Stimulated activated naive CD4-positive, alpha-beta T cell (primary cell): ENCODE data around the gene PPFIA1.
"Not testable (repeated sequence)": the region's sequence is repeated elsewhere in the genome, so short reads cannot be mapped to it uniquely, and the experiment has no call there.

Experiments
- DNase-seq, 6 experiments: peaks; one replicate each; lab custom pipeline; 2025; lab: John Stamatoyannopoulos, UW

The PPFIA1 gene

DNA sequence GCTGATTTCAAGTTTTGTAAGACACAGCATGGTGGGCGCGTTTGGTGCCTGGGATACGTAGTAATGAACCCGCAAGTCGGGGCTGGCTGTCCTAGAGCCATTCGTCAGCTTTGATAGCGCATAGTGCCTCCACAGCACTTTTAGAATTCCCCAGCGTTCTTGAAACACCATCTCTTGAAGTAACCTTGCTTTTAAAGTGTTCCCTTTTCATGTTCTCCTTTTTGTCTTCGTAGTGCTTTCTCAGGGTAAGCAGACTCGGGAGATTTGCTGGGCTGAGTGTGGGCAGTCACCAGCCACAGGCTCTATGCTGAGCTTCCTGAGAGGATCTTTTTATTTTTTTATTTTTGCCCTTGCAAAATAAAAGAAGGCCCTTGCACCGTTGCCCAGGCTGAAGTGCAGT, 88.3 kb downstream of the PPFIA1 start:
- no peak for DNase-seq

DNA sequence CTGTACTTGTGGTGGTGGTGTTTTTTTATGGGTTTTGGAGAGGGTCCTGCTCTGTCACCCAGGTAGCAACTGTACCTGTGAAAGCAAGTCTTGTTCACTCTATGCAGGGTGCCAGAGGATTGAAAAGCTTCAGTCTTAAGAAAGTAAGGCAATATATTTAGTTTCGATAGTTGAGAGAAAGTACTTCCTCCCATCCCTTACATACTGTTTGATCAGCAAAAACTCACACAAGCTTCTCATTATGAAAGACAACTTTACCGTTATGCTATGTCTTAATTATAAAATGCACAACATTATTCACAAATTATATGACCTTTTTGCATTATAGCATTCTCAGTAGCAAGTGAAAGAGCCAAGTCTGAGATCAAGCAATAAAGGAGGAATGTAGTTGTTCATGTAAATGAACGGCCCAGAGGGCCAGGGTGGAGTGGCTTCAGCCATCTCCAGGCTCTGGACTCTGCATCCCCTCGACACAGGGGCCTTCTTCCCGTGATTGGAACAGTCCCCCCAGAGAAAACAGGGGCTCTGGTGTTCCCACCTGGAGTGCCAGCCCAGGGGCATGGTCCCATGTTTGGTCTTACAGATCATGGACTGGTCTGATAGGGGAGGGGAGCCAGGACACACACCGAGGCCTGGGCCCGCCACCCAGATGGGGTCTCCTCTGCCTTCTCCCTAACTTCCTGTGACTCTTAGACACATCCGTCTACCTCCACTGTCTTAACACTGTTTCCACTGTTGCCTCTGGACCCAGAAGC, 89.1 kb downstream of the PPFIA1 start:
- DNase-seq, result no peak

DNA sequence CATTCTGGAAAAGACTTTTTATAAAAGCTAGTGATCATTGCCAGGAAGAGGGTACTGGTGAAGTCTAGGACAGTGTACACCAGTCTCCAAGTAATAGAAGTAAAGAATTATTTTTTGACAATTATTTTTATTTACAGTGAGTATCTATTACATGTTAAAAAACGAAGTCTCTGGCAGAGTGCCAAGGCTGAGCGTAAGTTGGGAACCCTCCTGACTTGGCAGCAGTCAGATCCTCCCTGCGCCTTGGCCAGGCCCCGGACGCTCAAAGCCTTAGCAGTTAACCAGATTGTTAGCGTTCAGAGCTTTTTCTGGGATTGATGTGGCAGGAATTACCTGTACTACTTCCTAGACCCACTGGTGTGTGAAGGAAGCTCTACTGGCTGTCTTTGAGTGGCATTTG, 89.7 kb downstream of the PPFIA1 start:
- DNase-seq, result no peak

DNA sequence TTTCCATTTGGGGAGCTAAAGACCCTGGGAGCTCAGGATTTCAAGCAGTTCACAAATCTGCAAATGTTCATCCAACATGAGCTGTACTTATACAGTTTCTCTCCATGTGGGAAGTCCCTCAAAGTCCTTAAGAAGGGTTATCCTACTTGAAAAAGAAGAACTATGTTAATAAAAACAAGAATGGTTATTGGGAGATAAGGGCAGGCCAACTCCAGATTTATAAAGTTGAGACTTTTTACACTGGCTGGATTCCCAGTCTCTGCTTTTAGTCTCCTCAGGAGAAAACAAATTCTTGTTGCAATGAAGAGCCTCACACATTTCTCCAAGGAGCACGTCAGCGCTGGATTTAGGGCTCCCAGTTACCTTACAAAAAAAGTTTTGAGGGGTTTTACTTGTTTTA, 93.7 kb downstream of the PPFIA1 start:
- no peak for DNase-seq

DNA sequence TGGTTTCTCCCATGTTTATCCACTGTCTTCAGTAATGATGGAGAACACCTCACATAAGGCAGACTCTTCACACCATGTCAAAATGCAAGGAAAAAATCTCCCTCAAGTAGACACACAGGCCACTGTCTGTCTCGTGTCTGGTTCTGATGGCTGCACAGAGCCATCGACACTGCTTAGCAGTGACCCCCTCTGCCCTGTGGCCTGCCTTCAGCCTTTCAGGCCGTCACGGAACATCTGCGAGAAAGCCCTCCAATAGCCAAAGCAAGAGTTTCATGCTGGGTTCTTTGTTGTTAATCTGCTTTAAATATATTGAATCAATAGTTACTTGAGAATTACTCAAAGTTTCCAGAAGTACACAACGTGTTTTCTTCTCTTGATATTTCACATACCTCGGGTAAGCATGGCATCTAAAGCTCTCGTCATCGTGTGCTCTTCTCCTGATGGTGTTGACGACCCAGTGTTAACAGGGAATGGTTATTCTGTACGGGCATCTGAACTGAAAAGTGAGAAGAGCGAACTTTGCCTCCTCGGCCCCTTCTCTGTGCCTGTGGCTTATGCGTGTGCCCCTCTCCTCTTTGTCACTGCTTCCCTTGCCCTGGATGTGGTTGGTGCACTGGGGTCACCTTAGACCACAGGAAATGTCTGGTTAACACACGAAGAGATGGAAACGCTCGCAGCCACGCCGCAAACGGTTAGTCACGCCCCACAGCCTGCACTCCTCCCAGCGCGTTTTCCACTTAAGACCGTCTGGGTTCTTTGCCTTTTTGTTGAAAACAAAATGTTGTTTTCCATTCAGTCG, 94.5 kb downstream of the PPFIA1 start:
- peak in 1 of 6 experiments; percentile 7 for DNase-seq

DNA sequence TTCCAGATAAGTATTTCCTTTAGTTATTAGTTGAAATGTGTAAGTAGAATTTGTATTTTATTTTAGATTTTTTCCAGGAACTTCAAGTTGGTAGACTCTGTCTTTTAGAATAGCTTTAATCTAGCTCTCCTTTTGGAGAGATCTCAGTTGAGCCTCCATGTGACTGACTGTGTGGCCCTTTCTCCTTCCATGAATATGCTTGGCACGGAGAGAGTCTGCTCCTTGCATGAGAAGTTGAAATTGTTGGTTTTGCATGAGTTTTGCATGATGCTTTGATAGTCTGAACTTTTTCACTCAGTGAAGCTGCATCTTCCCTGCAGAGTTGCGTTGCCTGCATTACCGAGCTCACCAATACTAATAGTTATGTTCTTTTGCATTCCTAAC, 95.0 kb downstream of the PPFIA1 start:
- no peak for DNase-seq

DNA sequence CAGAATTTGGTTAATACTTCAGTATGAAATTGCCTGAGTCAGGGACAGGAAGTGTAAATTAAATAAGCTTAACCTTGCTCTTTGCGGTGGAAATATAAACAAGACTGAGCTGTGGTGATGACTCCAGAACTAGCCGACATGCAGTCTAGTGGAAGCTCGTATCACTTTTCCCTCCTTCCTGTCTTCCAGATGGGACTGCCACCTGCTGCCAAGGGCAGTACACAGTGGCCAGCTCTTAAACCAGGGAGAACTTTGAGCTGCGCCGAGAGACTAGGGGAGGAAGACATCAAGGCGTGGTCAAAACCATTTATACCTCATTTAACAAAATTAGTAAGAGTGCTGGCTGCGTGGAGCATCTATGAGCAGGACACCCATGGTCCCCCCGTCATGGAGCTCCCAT, 96.6 kb downstream of the PPFIA1 start:
- no peak for DNase-seq

DNA sequence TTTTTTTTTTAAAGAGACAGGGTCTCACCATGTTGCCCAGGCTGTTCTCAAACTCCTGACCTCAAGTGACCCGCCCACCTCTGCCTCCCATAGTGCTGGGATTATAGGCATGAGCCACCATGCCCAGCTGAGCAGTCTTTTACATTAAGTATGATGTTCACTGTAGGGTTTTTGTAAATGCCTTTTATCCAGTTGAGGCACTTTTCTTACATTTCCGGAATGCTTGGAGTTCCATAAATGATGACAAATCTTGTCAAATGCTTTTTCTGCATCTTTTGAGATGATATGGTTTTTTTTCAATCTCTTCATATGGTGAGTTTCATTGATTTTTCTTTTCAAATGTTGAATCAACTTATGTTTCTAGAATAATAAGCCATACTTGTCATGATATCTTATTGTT, 98.5 kb downstream of the PPFIA1 start:
- no peak for DNase-seq

DNA sequence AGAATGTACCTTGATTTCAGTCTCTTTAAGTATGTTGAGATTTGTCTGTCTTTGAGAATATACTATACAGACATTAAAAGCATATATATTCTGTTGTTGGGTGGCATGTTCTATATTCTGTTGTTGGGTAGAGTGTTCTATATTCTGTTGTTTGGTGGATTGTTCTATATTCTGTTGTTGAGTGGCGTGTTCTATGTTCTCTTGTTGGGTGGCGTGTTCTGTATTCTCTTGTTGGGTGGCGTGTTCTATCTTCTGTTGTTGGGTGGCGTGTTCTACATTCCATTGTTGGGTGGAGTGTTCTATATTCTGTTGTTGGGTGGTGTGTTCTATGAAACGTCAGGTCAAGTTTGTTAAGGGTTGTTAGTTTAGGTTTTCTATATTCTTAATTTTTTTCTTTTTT, 100.8 kb downstream of the PPFIA1 start:
- DNase-seq, result no peak

DNA sequence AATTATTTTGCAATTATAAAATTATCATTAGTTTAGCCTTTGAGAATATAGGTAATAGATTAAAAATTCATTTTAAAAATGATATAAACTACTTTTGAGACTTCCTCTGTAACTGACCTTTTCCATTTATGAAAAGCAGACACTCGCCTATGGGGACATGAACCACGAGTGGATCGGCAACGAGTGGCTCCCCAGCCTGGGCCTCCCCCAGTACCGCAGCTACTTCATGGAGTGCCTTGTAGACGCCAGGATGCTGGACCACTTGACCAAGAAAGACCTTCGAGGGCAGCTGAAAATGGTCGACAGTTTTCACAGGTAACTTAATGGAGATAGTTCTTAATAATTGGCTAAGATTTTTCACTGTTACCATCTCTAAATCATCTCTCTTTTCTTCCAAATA, 101.6 kb downstream of the PPFIA1 start:
- no peak for DNase-seq

DNA sequence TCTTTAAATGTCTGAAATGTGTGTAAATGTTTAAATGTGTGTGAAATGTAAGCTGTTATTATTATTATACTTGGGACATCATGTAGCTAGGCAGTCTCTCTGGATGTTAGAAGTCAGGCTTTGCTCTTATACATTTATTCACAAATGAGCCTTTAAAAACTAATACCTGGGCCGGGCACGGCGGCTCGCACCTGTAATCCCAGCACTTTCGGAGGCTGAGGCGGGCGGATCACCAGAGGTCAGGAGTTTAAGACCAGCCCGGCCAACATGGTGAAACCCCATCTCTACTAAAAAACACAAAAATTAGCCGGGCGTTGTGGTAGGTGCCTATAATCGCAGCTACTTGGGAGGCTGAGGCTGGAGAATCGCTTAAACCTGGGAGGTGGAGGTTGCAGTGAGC, 106.1 kb downstream of the PPFIA1 start:
- no peak for DNase-seq

DNA sequence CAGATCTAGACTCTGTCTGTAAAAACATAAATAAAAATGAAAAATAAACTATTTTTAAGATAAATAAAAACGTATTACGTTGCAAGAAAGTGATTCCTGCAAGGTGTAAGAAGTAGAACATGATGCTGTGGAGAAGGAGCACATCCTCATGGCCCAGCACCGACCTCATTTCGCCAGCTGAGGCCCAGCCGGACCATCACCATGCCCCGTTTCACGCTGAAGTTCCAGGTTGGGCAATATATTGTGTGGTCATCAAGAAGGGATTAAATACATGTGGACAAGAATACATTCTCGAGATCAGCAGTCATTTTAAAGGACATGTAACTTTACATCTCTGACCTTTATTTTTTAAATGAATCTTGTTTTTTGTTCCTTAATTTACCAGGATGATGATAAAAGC, 107.2 kb downstream of the PPFIA1 start:
- DNase-seq, result no peak

DNA sequence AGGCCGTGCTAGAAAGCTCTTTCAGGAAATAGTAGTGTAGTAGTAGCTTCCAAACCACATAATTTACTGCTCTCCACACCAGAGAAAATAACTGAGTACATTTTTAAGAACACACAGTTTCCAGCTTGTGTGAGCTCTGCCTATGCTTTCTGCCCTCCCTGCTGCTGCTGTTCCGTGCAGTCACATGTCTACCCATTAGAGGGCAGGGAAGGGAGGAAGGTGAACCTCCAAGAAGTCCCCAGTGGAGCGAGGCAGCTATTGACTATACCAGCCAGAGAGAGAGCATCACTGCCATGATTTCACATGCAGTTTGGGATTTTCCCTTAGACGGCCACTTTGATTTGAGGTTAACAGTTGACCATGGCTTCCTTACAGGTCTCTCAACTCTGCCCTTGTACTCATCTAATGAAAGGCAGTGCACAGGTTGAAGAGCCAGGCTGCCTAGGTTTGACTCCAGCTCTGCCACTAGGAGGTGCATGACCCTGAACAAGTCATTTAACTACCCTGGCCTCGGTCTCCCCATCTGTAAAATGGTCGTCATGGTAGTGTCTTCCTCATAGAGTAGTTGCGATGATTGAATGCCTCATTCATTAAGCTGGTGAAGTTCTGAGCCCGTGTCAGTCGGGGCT, 108.1 kb downstream of the PPFIA1 start:
- no peak for DNase-seq

DNA sequence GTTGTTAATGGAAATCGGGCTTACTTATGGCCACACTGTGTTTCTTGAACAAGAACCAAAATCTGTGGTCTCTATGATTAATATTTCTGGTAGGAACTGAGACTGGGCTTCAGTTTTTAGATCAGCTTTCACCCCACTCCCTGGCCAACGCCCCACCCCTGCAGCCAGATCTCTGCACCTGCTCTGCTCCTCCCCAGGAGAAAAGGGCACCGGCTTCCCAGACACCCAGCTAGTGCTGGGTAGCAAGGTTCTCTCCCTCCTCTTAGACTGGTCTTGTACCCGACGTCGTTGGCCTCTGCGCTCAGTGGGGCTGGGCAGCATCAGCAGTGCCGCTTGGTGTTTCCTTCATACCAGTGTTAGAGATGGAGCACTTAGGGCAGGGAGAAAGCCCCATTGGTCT, 110.9 kb downstream of the PPFIA1 start:
- DNase-seq, result no peak

DNA sequence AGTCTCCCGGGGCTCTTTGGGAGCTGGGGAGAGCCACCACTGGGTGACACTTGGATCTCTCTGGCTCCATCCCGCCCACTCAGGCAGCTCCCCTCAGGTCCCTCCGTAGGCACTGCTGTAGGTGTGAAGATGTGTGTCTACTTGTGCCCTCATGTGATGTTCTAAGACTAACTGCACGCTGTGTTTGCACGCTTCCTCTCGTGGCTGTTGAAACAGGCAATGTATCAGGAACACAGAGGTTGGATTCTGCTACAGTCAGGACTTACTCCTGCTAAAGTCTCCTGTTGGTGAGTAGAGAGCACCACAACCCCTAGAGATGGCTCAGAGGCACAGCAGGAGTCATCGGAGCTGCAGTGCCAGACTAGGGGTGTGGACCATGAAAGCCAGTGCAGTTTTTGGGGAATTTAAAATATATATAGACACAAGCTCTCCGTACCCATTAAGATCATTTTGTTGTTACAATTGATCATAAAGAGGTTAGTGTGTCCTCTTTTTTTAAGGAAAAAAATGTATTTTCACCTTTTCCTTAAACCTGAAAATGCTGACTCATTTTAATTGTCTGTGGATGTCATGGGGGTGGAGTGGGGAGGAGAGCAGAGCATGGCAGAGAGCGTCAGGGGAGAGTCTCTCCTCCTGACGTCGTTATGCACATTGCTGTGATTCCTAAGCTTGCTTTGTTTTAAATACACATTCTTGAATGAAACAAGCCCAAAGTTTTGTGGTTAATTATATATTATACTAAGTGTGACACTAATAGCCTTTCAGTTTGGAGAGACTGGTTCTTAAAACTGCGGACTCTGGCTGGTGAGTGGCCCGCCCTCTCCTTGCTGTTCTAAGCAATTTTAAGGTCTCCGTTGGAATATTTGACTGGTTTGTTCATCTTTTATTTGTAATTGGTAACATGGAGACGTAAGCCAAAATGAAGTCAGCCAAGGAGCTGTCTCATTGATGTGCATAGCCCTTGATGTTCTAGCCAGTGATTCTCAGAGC, 111.7 kb downstream of the PPFIA1 start:
- DNase-seq, result no peak

DNA sequence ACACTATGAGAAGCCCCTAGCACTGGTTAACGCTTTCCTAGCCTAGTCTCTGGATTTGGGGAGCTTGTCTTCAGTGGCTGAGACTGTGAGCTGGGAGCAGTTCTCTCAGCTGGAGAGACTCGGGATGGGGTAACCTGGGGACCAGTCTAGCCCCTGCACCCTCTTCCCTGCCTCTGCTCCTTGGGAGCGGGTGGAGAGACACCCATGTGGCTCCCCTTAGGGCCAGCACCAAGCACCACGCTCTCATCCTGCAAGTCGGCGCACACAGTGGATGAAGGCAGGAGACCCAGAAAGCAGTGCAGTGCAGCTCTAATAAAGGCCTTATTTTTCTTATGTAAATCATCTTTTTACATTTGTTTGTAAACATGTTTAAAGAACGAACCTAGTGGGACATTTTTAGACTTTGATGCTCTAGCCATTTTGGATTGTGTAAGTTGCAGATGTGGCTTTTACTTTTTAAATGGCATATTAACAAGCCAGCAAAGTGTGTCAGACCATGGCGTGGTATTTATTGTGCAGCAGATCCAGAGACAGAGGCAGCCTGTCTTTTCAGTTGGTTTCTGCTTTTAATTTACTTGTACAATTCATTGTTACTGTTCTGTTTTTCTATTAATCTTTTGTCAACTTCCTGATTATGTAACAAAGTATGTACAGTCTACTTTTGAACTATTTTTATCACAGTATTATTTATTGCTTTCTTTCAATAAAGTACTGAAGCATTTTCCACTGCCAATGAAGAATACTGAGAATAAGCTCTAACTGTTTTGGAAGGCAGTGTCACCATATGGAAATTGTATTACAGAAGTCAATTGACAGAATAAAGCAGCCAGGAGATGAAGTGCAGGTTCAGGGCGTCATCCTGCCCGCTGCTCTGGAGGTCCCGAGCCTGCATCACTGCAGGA, 113.4 kb downstream of the PPFIA1 start:
- DNase-seq, result no peak

DNA sequence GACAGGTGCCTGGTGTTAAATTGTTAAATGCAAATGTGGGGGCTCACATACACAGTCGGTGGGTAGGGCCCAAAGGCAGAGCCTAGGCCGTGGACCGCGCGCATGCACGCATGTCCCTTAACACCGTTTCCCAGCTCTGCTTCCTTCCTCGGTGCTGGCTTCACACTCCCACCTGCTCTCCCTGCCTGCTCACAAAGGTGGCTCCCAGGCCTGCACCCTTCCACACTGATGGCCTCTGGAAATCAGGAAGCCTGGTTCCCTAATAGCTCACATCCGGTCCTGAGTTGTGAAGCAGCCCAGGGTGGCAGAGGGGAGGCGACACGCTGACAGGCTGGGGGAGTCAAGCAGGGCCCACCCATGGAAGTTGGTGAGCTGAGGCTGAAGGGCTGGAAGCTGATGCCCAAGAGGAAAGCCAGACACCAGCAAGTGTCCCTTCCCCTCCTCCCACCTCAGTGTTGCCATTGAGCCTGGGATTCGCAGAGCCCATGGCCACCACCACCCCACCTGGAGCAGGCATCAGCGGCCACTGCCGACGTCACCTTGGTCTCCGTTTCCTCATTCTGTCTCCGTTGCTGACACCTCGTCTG, 114.2 kb downstream of the PPFIA1 start:
- no peak for DNase-seq

DNA sequence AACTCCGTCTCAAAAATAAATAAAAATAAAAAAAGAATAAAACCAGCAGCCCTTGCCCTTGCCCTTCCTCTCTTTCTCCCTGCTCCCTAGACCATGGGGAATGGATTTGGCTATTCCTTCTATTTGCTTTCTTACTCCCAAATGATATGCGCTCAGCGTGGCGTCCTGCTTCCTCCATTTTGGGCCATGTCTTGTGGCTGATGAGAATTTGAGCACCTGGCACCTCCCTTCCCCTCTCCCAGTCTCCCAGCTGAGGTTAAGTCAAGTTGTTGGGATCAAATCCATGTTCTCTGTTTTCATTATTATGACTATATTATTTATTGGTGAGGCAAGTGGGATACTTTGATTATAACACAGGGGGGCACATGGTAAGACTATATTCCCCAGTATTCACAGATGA, 117.1 kb downstream of the PPFIA1 start:
- no peak for DNase-seq

DNA sequence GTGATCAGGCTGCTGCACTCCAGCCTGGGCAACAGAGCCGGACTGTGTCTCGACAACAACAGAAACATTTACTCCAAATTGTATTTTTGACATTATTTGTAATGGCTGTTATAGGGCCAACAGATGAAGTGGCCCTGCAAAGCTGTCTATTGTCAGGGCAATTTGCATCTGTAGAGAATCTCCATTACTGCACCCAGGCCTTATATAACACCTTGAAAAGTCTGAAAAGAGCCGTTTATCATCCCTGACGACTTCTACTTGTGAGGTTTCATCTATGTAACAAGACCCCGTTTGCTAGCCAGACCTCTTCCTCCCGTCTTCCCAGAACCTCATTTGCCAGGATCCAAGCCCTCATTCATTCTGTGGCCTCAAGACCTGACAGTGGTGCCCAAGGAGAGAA, 118.7 kb downstream of the PPFIA1 start:
- no peak for DNase-seq

DNA sequence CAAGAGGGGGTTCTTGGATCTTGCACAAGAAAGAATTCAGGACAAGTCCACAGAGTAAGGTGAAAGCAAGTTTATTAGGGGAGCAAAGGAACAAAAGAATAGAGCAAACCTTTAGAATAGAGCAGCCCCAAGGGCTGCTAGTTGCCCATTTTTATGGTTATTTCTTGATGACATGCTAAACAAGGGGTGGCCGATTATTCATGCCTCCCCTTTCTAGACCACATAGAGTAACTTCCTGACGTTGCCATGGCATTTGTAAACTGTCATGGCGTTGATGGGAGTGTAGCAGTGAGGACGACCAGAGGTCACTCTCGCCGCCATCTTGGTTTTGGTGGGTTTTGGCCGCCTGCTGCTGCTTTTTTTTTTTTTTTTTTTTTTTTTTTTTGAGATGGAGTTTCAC, 120.4 kb downstream of the PPFIA1 start:
- DNase-seq, result not testable (repeated sequence)
